Measurements from ENCODE around the gene ALG9. TPM values are rescaled to one million over a fixed set of nuclear protein-coding genes. Genes with fewer than 3 reads are reported as not detected.

Gene ALG9
- total RNA-seq, 1 experiment from 2014 or later, result 23.6 TPM

GRCh38 chr11:111741751-111742150, 129.6 kb downstream of the ALG9 start:
- H3K9me3 ChIP-seq, result no peaks in the 10 kb centered on the region
- H3K27me3 ChIP-seq, result no peaks in the 10 kb centered on the region
- H3K4me3 ChIP-seq, result no peak overlapping the region
- DNase-seq, result no peak
- peaks cover 70% of the 10 kb centered on the region for H3K36me3 ChIP-seq

GRCh38 chr11:111739299-111739698, 132.1 kb downstream of the ALG9 start:
- peaks cover 63% of the 10 kb centered on the region for H3K36me3 ChIP-seq
- H3K4me3 ChIP-seq, result no peak overlapping the region
- H3K27me3 ChIP-seq, result no peaks in the 10 kb centered on the region
- no peak for DNase-seq
- H3K9me3 ChIP-seq, result no peaks in the 10 kb centered on the region

DNA sequence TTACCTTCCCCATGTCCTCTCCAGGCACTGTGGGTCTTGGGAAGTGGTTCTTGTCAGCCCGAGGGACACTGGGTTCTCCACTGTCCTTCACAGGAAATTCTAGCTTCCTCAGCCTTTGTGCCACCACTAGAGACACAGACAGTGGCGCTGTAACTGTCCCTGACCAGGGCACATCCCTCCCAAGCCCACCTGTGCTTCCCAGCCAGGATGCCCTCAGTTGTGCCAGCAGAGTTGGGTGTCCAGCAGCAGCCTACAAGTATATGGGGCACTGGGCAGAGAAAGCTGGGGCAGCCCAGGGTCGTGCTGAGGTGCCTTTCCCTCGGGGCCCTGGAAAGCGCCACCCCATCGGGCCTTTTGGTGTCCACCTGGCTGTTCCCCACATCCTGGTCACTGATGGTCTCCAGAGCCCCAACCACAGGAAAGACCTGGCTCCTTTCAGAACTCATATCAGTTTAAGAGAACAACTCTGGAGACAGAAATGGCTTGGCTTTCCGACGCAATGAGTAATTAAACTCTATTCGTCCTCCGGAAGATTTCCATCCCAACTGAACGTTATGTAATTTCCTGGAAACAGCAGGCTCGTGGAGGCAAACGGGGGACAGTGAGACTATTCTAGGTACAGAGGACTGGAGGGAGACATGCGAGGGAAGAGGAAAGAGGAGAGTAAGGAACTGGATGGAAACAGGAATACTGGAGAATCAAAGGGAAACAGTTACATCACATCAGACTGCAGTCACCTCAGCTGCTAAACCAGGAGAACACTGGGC, 133.8 kb downstream of the ALG9 start:
- Histone ChIP-seq H3K4me3 (no peak overlapping the region), H3K36me3 (peaks cover 48% of the 10 kb centered on the region), H3K9me3 (no peaks in the 10 kb centered on the region), H3K27me3 (no peaks in the 10 kb centered on the region)
- no peak for DNase-seq

- H3K9me3 ChIP-seq, result no peaks in the 10 kb centered on the region
- H3K27me3 ChIP-seq, result no peaks in the 10 kb centered on the region
- H3K4me3 ChIP-seq, result no peak overlapping the region
- peaks cover 46% of the 10 kb centered on the region for H3K36me3 ChIP-seq
- DNase-seq, result no peak
These were observed 134.5 kb downstream of the ALG9 start for GRCh38 chr11:111736621-111737443.

Other genes starting within 250 kb of the ALG9 start
- gene PPP2R1B, start 105.2 kb downstream of the ALG9 start, total RNA-seq (2014; rRNA removed; shearing (Covaris generic); ENCODE audit: low replicate concordance), result 16.1 TPM in 2 replicates
- 2.3 and 2.5 TPM in 2 replicates for gene FDXACB1, start 7.6 kb upstream of the ALG9 start, total RNA-seq (2014; rRNA removed; shearing (Covaris generic); ENCODE audit: low replicate concordance)
- gene CFAP68, start 8.0 kb upstream of the ALG9 start, total RNA-seq (2014; rRNA removed; shearing (Covaris generic); ENCODE audit: low replicate concordance), result 11.3 and 27.4 TPM in 2 replicates
- gene CRYAB, start 40.2 kb upstream of the ALG9 start, total RNA-seq (2014; rRNA removed; shearing (Covaris generic); ENCODE audit: low replicate concordance), result 0.67 and 15.7 TPM in 2 replicates
- gene HSPB2, start 41.2 kb upstream of the ALG9 start, total RNA-seq (2014; rRNA removed; shearing (Covaris generic); ENCODE audit: low replicate concordance), result 3.8 TPM in 1 of 2 replicates, not detected in the other
- not detected in 2 replicates for gene C11orf52, start 47.3 kb upstream of the ALG9 start, total RNA-seq (2014; rRNA removed; shearing (Covaris generic); ENCODE audit: low replicate concordance)
- 5.2 and 7.0 TPM in 2 replicates for gene DIXDC1, start 65.8 kb upstream of the ALG9 start, total RNA-seq (2014; rRNA removed; shearing (Covaris generic); ENCODE audit: low replicate concordance)
- 33.1 and 39.8 TPM in 2 replicates for gene DLAT, start 153.8 kb upstream of the ALG9 start, total RNA-seq (2014; rRNA removed; shearing (Covaris generic); ENCODE audit: low replicate concordance)
- gene PIH1D2, start 202.4 kb upstream of the ALG9 start, total RNA-seq (2014; rRNA removed; shearing (Covaris generic); ENCODE audit: low replicate concordance), result 4.9 and 14.6 TPM in 2 replicates
- 27.8 and 56.9 TPM in 2 replicates for gene NKAPD1, start 202.7 kb upstream of the ALG9 start, total RNA-seq (2014; rRNA removed; shearing (Covaris generic); ENCODE audit: low replicate concordance)
- 38.3 and 47.0 TPM in 2 replicates for gene TIMM8B, start 215.2 kb upstream of the ALG9 start, total RNA-seq (2014; rRNA removed; shearing (Covaris generic); ENCODE audit: low replicate concordance)
- gene SDHD, start 215.3 kb upstream of the ALG9 start, total RNA-seq (2014; rRNA removed; shearing (Covaris generic); ENCODE audit: low replicate concordance), result 188 and 203 TPM in 2 replicates

Data from MG63 (cell line).